ENCODE results near the gene TRIM38.

TRIM38 gene

GRCh38 chr6:25958700-25959162 is 3.9 kb upstream of the TRIM38 start:
- ATAC-seq (ENCODE audit: insufficient read depth, low read depth): no peak
- TF ChIP-seq CTCF (IDR thresholded peaks at IDR 0.05; ENCODE audit: borderline replicate concordance, extremely low read depth, low read length, poor library complexity, severe bottlenecking): no peak
- no peak for TF ChIP-seq EZH2 (IDR thresholded peaks at IDR 0.05; ENCODE audit: borderline replicate concordance, low read depth, low read length, severe bottlenecking)
- Histone ChIP-seq H2AFZ (ENCODE audit: low read depth, low read length) (no peak overlapping the region), H3K79me2 (ENCODE audit: insufficient read depth, low read length) (peaks cover 4% of the 10 kb centered on the region; the same call in 1 of the 2 replicates), H3K27ac (ENCODE audit: low read length) (no peak overlapping the region), H3K4me1 (ENCODE audit: insufficient read depth, low read length) (peaks cover 28% of the 10 kb centered on the region), H3K4me3 (ENCODE audit: low read depth in 1 of 2, low read length in 2 of 2) (no peak overlapping the region), H3K9me3 (ENCODE audit: insufficient read depth, low read length, severe bottlenecking) (peaks cover 9% of the 10 kb centered on the region), H3K4me2 (ENCODE audit: insufficient read depth, low read length) (no peak overlapping the region), H3K36me3 (ENCODE audit: insufficient read depth, low read length) (no peaks in the 10 kb centered on the region), H4K20me1 (ENCODE audit: insufficient read depth, low read length) (no peaks in the 10 kb centered on the region), H3K27me3 (ENCODE audit: insufficient read depth, low read length, poor library complexity) (no peaks in the 10 kb centered on the region), H3K9ac (ENCODE audit: low read depth, low read length) (no peak overlapping the region)
- DNase-seq: no peak

- no peak for DNase-seq
- Histone ChIP-seq H2AFZ (ENCODE audit: low read depth, low read length) (no peak overlapping the region), H3K27me3 (ENCODE audit: insufficient read depth, low read length, poor library complexity) (no peaks in the 10 kb centered on the region), H3K9ac (ENCODE audit: low read depth, low read length) (no peak overlapping the region), H3K36me3 (ENCODE audit: insufficient read depth, low read length) (no peaks in the 10 kb centered on the region; the same call in 1 of the 2 replicates), H3K27ac (ENCODE audit: low read length) (no peak overlapping the region), H3K9me3 (ENCODE audit: insufficient read depth, low read length, severe bottlenecking) (peaks cover 9% of the 10 kb centered on the region), H3K4me2 (ENCODE audit: insufficient read depth, low read length) (no peak overlapping the region), H3K79me2 (ENCODE audit: insufficient read depth, low read length) (peaks cover 6% of the 10 kb centered on the region; the same call in 1 of the 2 replicates), H3K4me3 (ENCODE audit: low read depth in 1 of 2, low read length in 2 of 2) (no peak overlapping the region), H4K20me1 (ENCODE audit: insufficient read depth, low read length) (no peaks in the 10 kb centered on the region), H3K4me1 (ENCODE audit: insufficient read depth, low read length) (peaks cover 34% of the 10 kb centered on the region)
- TF ChIP-seq EZH2 (IDR thresholded peaks at IDR 0.05; ENCODE audit: borderline replicate concordance, low read depth, low read length, severe bottlenecking) (no peak), CTCF (IDR thresholded peaks at IDR 0.05; ENCODE audit: borderline replicate concordance, extremely low read depth, low read length, poor library complexity, severe bottlenecking) (no peak)
- ATAC-seq (ENCODE audit: insufficient read depth, low read depth): no peak
These were observed 2.6 kb upstream of the TRIM38 start for GRCh38 chr6:25959890-25960536.

GRCh38 chr6:25960734-25961133 is 1.9 kb upstream of the TRIM38 start:
- Histone ChIP-seq H3K9ac (ENCODE audit: low read depth, low read length) (no peak overlapping the region), H4K20me1 (ENCODE audit: insufficient read depth, low read length) (no peaks in the 10 kb centered on the region), H3K4me1 (ENCODE audit: insufficient read depth, low read length) (peaks cover 34% of the 10 kb centered on the region), H3K9me3 (ENCODE audit: insufficient read depth, low read length, severe bottlenecking) (peaks cover 9% of the 10 kb centered on the region), H3K27me3 (ENCODE audit: insufficient read depth, low read length, poor library complexity) (no peaks in the 10 kb centered on the region), H3K4me2 (ENCODE audit: insufficient read depth, low read length) (no peak overlapping the region), H3K79me2 (ENCODE audit: insufficient read depth, low read length) (peaks cover 6% of the 10 kb centered on the region; the same call in 1 of the 2 replicates), H3K4me3 (ENCODE audit: low read depth in 1 of 2, low read length in 2 of 2) (no peak overlapping the region), H3K36me3 (ENCODE audit: insufficient read depth, low read length) (no peaks in the 10 kb centered on the region; the same call in 1 of the 2 replicates), H2AFZ (ENCODE audit: low read depth, low read length) (no peak overlapping the region), H3K27ac (ENCODE audit: low read length) (no peak overlapping the region)
- ATAC-seq (ENCODE audit: insufficient read depth, low read depth): no peak
- no peak for DNase-seq
- TF ChIP-seq CTCF (IDR thresholded peaks at IDR 0.05; ENCODE audit: borderline replicate concordance, extremely low read depth, low read length, poor library complexity, severe bottlenecking): no peak

Data from DND-41 (cell line).